ENCODE data around the gene MYOCD.

Gene MYOCD

DNA sequence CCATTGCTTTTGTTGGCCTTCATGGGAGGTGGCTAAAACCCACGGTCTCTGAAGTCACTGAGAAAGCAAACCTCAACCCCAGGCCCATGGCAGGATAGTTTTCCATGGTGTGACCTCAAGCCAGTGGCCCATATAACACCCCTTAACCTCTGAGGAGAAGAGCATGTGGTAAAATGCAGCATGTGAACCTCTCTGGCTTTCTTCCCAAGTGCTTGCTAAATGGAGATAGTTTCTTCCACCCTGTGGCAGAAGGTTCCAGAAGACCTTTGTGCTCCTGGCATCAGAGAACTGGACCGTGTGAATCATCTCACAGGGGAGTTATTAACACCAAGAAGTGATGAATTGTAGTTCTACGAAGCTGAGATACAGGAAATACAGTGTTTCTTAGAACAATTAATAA is 47.3 kb downstream of the MYOCD start:
- DNase-seq = no peak

DNA sequence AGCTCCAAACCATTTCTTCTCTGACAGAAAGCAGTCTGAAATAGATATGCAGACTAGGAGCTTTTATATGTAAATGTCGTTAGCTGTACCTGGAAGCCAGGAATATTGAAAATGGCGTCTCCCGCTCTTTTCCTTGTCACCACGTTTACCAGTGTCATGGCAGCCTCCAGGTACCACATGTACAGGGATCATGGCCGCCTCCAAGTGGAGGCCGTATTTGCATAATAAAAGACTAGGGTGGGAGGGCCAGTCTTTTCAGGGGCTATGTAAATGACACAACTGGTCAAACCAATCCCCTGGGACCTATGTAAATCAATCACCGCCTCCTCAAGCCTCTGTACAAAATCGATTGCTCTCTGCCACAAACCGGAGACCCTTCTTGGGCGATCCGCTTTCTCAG is 54.3 kb downstream of the MYOCD start:
- no peak for DNase-seq

DNA sequence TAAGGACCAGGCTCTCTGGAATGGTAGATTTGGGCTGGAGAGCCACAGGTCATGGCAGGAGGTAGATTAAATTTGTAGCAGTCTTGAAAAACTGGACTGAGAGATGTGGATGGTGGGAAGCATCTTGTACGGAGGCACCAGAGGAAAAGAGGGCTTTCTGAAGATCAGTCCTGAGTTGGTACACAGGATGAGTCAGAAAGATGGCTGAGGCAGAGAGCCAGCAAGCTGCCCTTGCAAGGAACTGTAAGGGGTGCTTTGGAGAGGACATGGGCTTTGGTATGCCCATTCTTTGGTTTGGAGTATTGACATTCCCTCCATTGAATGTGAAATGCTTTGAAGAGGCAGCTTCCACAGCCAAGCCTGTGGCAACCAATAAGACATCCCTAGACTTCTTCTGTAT is 55.9 kb downstream of the MYOCD start:
- DNase-seq = no peak

DNA sequence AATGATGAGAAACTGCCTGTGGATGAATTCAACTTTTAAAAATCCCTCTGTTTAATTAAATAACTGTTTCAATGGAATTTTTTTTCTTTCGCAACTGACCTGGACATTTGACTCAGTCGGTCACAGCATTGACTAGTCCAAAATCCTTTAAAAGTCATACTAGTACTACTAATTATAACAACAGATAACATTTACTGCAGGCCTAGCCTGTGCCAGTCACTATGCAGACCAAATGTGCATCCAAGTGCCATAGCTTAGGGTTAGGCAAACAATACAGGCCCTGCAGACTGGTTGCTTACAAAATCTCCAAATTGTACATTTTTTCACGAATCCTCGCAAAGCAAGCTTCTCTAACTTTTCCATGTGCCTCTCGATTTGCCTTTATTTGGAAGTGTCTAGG is 56.6 kb downstream of the MYOCD start:
- DNase-seq = no peak

DNA sequence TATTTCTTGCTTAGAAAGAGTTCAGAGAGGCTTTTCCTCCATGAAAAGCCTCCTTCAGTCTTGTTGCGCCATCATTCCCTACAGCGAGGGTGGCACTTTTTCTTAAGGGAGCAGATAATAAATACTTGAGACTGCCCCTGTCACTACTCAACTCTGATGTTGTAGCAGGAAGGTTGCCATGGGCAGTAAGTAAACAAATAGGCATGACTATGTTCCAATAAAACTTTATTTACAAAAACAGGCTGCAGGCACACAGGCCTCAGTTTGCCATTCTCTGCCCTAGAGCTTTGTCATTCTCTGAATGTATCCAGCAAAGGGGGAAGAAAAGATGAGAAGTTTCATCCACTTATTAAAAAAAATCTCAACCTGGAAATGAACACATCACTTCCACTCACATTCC is 60.4 kb downstream of the MYOCD start:
- no peak for DNase-seq

DNA sequence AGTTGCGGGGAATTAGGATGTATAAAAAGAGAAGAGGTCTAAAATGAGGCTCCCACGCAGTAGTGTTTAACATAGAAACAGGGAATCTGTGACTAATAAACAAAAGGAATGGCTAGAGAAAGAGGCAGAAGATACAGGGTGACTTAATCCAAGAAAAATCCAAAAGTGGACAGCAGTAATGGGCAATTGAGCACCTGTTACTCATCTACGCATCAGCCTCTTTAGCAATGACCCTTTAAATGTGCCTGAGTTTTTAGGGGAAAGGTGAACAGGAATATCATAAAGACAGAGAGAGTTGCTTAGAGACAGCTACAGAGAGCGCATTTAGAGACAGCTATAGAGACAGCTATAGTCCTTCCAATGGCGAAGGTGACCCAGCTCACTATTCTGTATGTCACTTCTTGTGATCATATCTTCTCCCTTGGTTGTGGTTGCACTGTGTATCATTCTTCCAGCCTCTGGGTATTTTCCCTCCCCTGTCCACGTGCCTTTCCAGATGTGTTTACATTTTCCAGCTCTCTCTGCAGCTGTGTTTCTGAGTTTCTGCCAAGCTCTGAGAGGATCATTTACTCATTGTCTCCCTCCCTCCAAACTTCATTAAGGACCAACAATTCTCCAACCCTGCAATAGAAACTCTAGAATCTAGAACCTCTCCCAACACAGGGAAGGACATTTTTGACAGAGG is 61.5 kb downstream of the MYOCD start:
- no peak for DNase-seq

DNA sequence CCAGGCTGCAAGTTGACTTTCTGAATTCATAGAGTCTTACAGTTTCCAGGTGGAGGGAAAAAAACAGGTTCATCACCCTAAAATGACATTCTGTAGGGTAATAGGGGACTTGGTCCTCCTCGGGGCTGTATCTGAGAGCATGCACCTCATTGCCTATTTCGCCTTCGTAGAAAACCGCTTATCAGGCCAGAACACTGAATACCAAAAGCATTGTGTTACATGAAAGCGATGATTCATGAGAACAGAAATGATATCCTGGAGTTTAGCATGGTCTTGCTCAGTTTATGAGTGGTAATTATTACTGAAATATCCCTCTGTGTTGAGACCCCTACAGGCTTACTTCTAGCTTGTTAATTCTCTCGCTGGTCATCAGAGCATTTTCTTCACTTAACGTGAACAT is 62.2 kb downstream of the MYOCD start:
- DNase-seq = no peak

DNA sequence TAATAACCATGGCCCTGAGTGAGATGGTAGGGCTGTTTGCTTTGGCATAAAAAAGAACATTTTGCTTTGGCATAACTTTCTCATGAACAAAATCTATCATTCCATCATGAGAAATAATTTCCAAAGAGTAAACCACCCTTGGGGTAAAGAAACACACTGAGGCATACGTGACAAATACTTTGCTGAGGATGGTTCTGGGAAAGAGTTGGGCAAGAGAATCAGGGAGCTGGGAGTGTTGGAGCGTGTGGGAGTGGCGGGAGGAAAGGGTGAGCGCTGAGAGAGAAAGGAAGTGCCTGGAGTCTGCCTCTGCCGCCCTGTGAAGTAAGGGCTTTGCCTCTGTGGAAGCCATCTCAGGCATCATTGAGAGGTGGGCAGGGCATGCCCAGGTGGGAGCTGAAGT is 63.4 kb downstream of the MYOCD start:
- no peak for DNase-seq

DNA sequence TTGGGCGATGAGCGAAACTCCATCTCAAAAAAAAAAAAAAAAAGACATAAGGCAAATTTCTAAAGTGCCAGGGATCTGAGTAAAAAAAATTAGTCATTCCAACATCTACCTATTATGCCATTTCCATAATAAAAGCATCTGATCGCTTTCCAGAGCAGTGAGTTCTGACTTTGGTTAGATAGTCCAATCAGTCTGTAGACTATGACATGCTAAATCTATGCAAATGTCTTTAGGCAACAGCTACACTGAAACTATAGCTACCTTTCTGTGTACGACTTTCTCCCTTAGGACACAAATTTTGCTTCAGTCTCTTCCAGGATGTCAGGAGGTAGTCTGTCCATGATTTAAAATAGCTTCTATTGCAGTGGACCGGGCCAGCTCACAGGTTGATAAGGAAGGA is 64.7 kb downstream of the MYOCD start:
- DNase-seq = no peak

DNA sequence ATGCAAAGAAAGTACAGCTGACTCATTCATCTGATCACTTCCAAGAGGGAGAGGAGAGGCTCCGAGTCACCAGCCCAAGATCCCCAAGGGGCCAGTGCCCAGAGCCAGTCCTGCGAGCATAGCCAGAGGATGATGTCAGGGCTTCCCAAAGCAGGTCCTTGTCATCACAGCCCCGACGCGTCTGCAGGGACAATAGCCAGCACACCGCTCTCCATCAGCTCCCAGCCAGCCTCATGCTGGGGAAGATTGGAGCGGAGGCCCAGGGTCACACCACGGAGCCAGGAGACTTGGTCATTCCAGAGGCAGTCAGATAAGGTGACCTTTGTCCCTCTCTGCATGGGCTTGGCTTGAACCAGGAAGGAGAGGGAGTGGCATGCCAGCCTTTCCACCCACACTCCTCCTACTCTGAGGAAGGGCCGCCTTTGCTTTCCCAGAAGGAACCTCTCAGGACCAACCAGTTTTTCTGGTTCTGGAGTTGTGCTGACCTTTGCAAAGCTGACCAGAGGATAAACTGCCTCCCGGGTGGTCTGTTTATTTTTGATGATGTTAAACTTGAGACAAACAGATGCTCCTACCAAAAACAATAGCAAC is 65.3 kb downstream of the MYOCD start:
- no peak for DNase-seq

DNA sequence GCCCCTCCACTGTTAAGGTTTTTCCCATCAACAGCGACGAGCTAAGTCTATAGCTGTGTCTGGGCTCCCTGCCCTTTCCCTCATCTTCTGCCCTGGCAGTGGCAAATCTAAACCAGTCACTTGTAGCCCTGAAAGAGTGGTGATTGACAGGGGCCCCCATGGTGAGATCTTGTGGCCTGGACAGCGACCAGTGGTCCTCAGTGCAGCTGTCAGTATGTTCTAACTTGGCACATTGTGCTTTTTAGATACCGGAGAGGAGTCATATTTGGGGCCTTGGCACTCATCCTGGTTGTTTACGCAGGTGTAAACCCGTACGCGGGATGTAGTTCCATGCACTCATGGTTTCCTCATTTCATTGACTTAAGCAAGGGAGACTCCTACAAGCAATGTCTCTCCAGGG is 66.1 kb downstream of the MYOCD start:
- DNase-seq = no peak

DNA sequence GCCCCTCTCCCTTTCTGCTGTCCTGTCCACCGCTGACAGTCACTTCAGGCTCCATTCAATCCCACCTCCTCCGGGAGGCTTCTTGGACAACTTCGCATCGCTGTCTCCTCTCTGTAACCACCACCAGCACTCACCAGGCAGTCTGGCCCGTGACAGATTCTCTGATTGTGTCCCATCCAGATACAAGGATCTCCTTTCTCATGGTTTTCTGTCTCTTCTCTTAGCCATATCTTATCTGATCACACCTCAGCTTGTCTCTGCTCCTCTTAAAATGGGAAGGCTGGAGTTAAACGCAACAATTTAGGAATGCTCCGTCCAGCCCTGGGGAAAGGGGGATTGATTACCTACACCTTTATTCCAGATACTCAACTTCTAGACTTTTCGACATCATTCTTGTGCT is 66.7 kb downstream of the MYOCD start:
- no peak for DNase-seq

DNA sequence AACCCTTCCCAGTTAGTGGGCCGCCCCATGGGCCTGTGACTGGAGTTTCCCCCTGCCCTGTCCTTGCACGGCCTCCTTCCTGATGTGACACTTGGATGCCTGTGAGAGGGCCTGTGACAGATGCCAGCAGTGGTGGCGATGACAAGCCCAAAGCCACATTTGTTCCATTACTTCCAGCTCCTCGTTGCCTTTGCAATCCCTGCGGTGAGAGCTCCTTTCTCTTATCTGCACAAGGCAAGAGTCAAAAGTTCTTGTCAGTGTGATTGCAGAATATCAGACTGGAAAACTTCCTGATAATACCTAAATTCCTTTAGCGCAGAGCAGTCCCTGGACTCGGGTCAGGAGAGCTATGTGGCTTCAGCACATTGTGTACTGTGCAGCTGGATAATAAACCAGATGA is 69.2 kb downstream of the MYOCD start:
- DNase-seq = no peak

DNA sequence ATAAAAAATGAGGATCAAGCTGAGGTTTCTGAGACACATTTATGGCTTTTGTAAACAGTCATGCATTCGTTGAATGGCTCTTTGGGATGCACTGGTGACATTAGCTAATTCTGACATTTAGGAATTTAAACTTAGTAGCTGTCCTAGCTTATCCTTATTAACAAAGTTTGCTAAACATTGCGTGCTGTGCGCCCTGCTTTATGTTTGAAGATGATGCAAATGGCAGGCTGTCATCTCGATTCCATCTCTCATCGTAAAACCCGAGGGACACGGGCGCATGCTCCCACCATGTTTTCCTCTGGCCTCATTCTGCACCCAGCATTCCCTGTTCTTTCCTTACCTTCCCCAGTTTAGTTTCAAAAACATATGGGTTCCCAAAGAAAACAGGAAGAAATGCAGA is 69.8 kb downstream of the MYOCD start:
- no peak for DNase-seq

DNA sequence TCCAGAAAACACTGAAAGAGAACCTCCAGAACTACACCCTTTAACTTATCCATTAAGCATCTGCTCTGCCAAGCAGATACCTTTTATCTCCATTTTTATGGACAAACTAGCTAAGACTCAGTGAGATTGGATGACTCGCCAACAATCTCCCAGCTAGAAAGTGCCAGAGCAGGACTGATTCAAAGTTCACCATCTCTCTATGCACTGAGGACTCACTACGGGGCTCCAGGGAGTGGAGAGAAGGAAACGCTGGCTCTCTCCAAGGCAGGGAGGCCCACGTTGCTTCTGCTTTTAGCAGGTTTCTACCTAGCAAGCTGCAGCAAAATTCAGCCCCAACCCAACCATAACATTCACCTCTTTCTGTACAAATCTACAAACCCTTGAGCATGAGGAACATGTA is 70.8 kb downstream of the MYOCD start:
- DNase-seq = no peak

DNA sequence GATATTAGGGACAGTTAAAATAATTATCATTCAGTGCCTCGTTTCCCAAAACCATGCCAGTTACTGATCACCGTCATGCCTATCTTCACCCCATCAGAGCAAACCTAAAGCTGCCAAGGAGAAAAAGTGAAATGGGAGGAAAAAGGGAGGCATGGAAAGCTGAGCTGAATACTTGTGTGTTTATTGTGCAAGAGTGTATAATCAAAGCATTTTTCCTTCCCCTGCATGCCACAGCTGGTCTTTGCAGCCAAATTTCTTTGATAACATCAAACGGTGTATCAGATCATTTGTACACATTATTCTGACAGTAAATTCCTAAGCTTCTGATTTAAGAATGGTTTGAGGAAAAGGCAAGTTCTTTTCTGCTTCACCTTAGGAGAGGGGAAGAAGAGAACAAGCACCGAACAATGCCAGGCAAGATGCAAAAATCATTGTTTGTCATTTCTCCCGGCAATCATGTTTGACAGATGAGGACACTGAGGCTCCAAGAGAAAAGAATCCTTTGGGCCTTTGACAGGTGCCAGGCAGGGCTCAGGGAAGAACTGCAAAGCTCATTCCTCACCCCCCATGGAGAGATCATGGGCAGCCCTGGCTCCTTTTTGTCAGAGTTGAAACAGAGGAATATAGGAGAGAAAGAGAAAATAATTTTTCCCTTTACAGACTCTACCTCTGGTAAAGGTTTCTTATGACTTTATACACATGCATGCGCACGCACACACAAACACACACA is 72.2 kb downstream of the MYOCD start:
- DNase-seq = no peak

DNA sequence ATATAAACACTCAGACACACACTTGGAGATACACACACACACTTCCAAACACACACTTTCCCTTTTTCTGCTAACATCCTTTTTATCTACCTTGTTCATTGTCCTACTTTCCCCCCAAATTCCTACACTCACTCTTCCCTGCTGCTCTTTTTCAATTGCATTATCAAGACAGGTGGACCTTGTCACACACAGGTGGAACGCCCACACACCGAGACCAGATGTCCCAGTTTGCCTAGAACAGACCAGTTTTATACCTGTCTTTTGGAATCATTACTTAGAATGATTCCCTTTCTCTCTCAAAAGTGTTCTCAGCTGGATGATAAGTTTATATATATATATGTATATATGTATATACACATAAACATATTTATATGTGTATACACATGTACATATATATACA is 72.9 kb downstream of the MYOCD start:
- no peak for DNase-seq

DNA sequence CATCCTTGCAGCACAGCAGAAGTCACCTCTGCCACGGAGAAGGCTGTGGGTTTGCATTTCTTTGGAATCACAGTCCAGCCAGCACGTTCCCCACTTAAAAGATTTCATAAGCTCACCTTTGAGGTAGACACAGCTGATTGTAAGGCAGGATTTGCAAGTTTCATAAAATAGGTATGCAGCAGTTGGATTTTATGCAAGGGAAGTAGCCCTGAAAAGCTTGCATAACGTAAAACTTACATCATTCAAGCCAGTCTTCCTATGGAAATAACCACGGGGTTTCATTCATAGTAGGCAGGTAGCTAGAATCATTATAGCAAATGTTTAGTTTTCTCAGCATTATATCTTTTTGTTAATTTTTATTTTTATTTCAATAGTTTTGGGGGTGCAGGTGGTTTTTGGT is 73.8 kb downstream of the MYOCD start:
- DNase-seq = no peak

DNA sequence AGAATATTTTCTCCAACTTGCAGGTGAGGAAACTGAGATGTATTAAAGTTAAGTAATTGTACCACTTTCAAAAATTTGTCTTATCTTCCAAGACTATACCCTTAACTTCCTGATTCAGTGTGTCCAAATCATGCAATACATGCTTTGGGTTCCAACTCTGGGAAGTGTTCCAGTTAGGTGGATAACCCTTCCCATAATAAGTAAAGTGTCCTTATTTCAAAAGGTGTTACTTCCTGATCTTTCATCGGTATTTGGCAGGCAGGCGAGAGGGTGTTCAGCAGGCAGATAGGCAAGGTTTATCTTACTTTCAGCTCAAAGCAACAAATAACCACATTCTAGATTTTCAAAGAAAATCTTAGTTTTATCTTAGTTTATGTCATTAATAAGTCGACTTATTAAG is 77.4 kb downstream of the MYOCD start:
- DNase-seq = no peak

DNA sequence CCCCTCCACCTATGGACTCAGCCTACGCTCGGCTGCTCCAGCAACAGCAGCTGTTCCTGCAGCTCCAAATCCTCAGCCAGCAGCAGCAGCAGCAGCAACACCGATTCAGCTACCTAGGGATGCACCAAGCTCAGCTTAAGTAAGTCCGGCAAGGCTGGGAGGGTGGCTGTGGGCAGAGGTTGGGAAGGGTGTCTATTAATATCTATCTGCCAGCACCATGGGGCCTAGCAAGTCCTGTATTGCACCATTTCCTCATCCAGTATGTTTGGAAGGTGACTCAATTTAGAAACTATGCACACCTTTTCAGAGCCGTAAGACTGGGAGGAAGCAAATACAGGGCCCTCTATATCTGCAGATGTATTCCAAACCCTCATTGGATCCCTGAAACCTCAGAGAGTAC is 78.6 kb downstream of the MYOCD start:
- no peak for DNase-seq

DNA sequence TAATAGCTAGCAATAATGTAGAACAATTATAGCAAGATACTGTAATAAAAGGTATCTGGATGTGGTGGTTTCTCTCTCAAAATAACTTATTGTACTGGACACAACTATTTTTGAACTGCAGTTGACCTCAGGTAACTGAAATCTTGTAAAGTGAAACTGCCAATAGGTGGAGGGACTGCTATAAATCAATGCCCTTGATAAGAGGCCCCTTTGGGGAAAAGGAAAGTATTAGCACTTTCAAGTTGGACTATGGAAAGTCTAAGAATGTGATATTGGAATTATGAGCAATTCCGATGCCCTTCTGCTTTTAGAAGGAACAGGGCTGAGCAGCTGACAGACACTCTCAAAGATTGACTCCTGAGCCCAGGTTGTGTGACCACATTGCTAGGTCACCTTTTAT is 79.1 kb downstream of the MYOCD start:
- DNase-seq = no peak

DNA sequence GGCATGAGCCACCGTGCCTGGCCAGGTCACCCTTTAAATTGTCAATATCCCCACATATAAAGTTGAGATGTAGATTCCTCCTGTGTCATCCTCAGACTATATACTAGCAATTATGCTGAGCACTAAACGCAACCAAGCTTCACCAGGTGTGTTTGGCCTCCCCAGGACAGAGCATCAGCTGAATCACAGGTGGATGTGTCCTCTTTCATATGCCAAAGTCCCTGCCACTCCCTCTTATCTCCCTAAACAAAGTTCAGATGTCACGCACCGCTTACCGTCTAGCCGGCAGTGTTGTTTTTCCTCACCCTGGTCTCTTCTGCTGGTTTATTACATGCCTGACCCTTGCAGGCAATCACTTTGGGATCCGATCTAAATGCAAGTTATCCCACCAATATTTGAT is 79.8 kb downstream of the MYOCD start:
- DNase-seq = no peak

DNA sequence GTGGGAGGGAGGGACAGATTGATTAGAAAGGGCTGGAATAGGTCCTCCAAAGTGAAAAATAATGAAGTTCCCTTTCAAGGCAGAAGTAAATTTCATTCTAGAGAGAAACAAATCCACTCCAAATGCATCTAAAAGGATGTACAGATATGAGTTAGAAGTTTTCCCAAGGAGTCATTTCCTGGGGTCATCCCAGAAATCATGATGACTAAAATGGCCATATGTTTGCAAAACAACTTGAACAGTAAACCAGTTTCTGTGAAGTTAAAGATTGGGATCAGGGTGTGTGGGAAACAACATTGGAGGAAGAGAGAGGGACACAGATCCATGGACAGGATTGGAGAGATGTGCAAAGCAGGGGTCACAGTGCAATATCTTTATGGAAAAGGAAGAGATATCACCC is 91.1 kb downstream of the MYOCD start:
- DNase-seq = no peak

DNA sequence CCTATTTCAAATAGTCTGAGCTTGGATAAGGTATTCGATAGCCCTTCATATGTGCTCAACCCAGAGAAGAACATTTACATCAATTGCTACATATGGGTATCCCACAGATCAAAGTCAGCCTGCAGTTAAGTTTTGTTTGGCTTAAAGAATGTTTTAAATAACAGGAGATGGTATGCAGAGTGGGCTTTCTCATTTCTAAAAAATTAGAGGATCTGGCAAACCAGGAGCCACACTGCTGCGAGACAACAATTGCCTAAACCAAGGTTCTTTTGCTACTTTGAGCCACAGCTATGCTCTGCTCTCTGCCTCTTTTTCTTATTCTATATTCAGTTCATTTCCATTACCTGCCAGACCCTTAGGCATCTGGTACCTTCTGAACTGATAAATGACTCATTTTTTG is 93.4 kb downstream of the MYOCD start:
- DNase-seq = no peak

DNA sequence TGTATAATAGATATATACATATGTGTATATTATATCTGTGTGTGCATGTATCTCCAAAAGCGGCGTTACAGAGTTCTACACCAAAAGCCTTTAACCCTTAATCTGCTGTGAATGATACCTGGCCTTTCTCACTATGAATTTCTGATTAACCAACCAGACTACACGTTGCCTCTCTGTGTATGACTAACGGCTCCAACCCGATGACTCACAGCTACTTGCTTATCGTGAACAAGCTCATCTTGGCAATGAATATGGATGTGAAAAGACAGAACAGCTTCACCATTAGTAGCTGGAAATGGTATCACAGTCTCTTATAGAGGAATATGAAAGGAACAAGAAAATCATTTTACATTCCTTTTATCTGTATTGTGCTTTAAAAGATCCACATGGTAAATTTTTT is 99.9 kb downstream of the MYOCD start:
- no peak for DNase-seq
